ENCODE data around the gene PRKD2.
"Not testable (repeated sequence)": the region's sequence is repeated elsewhere in the genome, so short reads cannot be mapped to it uniquely, and the experiment has no call there.

The PRKD2 gene

DNA sequence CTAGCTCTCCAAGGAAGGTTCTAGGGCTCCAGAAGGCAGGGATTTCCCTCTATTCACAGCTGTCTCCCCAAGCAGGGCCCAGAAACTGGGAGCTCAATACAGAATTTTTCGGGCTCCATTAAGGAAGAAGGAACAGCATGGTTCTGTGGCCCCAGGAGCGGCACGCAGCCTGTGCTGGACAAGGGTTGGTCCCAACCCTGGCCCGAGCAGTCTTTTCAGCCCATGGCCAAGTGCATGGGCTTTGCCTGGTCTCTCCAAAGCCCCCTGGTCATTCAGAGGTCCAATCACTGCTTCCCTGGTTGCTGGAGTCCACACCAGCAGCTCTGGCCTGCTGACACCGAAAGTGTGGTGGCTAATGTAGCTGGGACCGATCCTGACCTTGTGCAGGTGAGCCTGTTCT is 6.6 kb upstream of the PRKD2 start:
- DNase-seq: no peak

DNA sequence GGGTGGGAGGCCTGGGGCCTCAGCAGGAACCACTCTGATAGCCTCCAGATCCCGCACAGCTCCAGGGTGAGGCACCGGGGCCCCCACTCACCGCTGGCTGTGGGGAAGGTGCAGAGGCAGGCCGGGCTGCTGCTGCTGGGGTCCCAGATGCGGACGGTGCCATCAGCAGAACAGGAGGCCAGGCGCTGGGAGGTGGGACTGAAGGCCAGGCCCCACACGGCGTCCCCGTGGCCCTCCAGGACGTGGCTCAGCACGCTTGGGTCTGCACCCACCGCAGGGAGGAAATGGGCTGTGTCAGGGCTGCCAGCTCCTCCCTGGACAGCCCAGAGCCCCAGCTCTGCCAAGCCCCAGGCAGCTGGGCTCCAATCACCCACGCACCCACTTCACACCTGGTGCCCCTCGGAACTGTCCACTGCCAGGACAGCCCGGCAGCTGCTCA is 6.1 kb upstream of the PRKD2 start:
- DNase-seq: no peak

GRCh38 chr19:46722421-46723022 is 5.6 kb upstream of the PRKD2 start:
- no peak for DNase-seq

DNA sequence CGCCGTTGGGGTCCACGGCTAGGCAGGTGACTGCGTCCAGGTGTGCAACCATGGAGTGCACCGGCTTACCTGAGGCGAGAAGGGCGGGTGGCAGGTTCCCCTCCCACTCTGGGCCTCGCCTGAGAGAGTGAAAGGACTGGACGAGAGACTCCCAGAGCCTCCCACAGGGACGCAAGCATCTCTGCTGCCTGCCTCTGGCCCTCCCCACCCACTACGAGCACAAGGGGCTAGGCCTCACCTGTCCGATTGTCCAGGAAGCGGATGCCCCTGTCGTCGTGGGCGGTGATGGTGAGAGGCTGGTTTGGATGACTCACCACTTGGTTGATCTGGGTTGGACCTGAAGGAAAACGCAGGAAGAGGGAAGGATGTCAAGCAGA is 5.1 kb upstream of the PRKD2 start:
- DNase-seq: no peak

- DNase-seq: no peak
Measured at GRCh38 chr19:46721269-46722003, 4.5 kb upstream of the PRKD2 start.

GRCh38 chr19:46720503-46721239 is 3.8 kb upstream of the PRKD2 start:
- DNase-seq: no peak

- DNase-seq: no peak
Measured at GRCh38 chr19:46719629-46720502, 3.0 kb upstream of the PRKD2 start.

GRCh38 chr19:46718934-46719622 is 2.2 kb upstream of the PRKD2 start:
- DNase-seq: no peak

GRCh38 chr19:46718157-46718933 is 1.4 kb upstream of the PRKD2 start:
- DNase-seq: peak; percentile 51

- no peak for DNase-seq
Measured at GRCh38 chr19:46717716-46718143, 816 bp upstream of the PRKD2 start.

DNA sequence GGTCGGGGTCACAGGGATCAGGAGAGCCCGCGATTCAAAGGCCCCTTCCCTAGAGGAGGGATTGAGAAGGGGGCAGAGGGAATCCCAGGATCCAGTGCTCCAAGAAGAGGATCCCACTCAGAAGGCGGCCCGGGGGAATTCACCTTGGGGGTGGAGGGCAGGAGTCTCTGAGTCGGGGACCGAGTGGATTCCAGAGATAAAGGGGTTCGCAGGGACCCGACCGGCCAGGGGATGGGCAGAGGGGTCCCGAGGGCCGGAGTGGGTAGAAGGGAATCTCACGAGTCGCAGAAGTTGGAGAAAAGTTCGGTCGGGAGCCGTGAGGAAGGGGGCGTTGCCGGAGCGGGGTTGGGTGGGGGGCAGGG is 261 bp downstream of the PRKD2 start:
- no peak for DNase-seq

GRCh38 chr19:46715975-46716671 is 791 bp downstream of the PRKD2 start:
- DNase-seq: no peak

- no peak for DNase-seq
Measured at GRCh38 chr19:46715620-46715974, 1.3 kb downstream of the PRKD2 start.

GRCh38 chr19:46714444-46715106 is 2.3 kb downstream of the PRKD2 start:
- DNase-seq: peak; percentile 69

GRCh38 chr19:46713781-46714443 is 3.0 kb downstream of the PRKD2 start:
- DNase-seq: peak; percentile 70

DNA sequence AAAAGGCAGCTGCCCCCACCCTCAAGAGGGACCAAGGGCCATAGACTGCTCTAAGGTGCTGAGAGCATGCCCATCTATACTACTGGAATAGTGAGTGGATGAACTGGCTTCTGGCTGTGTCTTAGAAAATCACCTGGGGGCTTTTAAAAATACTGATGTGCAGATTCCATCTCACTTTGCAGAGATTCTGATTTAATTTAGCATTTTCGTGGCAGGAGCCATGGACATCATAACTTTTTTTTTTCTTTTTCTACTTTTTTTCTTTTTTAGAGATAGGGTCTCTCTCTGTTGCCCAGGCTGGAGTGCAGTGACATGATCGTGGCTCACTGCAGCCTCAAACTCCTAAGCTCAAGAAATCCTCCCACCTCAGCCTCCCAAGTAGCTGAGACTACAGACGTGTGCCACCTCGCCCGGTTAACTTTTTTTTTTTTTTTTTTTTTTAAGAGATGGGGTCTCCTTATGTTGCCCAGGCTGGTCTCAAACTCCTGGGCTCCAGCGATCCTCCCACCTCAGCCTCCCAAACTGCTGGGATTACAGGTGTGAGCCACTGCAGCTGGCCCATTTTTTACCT is 4.1 kb downstream of the PRKD2 start:
- not testable (repeated sequence) for DNase-seq

DNA sequence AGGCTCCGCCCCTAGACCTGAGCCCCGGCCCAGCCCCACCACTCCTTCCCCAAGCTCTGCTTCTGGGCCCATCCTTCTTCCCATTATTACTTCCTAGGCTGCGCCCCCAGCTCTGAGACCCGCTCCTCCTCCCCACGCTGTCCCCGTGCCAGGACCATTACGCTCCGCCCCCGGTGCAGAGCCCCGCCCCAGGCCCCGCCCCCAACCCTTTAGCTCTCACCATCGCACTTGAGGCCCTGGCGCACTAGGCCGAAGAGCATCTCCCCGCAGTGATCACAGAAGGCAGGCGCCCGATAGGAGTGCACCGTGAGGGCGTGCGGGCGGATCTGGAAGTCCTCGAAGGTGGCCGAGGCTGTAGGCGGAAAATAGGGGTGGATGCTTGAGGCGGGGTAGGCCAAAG is 6.2 kb downstream of the PRKD2 start:
- no peak for DNase-seq

- DNase-seq: peak; percentile 92
Measured at GRCh38 chr19:46704379-46705076, 12.4 kb downstream of the PRKD2 start.

GRCh38 chr19:46700704-46701103 is 16.2 kb downstream of the PRKD2 start:
- DNase-seq: no peak

All from activated CD8-positive, alpha-beta memory T cell treated with anti-CD3 and anti-CD28 coated beads, Interleukin-2, amount 50 U/mL, for 4 hours (primary cell).